ENCODE data around the gene MARCHF6. TPM values are rescaled to one million over a fixed set of nuclear protein-coding genes. Genes with fewer than 3 reads are reported as not detected.
"Not testable (repeated sequence)": the region's sequence is repeated elsewhere in the genome, so short reads cannot be mapped to it uniquely, and the experiment has no call there.

Gene MARCHF6
- polyA plus RNA-seq, 1 donor: 99.4 TPM

DNA sequence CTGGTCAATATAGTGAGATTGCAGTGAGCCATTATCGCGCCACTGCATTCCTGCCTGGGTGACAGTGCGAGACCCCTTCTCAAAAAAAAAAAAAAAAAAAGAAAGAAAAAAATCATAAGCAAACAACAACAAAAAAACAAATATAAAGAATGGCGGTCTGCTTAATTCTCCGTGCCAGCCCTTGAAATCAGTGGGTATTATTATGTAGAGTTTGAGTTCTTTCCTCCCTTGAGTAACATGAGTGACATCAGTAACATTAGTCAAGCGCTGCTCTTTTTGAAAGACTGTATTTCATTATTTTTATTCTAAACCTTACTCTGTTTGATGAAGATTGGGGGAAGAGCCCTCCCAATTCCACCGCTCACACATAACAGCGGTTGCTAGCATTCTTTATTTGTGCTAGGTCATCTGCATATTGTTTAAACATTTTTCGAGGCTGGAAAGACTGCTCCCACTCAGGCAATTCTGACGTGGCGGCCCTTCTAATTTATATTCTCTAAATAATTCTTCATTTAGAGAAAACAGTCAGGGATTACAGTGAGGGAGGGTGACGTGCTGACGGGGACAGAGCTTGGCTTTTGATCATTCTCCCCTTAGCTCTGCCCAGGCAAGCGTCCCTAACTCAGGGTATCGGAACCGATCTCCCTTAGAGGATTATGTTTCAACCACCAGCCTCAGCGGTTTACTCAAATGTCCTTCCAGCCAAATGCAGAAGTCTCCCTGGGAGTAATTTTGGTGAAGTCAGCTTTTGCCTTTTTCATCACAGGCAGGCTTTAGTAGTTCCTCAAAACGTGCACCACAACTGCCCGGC, 860 bp upstream of the MARCHF6 start:
- no peak for DNase-seq

DNA sequence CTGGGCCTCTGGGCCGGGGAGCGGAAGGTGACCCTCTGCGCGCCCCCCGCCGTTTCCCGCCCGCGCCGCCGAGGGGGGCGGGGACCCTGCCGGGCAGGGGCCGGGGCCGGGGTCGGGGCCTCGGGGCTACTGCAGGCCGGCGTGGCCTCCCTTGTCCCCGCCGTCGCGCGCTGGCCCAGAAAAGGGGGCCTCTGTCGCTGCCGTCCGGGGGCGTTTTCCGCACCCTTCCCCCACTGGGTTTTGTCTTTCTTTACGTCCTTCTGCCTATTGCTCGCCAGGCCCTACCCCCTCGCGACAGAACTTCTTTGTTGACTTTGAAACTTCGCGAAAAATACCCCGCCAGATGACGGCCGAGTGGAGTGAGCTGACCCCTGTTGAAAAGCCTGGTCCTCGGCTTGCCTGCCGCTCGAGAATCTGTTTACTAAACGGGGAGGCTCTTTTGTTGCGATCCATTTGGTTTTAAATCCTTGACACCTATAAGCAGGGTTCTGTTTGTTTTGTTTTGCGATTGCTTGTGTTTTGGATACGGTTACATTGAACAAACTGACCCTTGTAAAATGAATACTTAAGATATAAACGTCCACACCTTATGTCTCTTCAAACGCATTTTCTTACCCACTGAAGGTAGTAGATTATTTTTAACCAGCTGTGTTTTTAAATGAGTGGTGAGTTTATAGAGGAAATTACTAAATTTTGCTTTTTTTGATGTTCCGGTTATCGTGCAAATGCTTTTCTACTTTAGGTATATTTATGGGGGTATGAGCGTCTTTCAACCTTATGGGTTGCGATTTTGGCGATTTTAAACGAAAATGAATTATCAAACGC, 765 bp downstream of the MARCHF6 start:
- peak; percentile 77 for DNase-seq

DNA sequence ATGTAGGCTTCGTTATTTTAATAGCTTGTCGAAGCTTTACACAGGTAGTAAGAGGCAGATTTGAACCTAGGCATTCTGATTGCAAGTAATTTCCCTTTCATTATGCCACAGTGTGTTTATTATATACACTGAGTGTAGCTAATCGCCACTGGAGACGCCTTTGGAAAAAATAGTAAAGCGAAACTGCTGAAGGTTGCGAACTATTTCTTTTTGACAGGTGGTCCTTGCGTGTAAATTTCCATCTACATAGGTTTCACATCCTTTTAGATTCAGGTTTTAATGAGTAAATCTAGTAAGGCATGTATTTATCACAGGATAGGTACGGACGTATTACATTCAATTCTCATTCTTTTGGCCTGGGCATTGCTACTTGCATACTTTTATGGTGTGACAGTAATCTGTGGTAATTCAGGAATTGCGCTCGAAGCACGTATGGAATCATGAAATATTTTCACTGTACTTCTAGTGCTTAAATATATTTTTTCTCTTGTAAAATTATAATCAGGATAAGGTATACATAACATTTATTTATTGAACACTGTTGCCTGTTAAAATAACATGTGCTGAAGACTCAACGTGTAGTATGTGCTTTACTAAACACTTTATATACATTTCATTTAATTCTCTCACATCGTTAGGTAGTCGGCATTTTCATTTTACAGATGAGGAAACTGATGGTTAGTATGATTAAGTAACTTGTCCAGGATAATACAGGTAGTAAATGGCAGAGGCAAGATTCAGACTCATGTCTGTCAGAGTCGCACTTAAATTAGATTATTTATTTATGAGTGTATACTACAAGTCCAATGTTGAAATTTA, 1.8 kb downstream of the MARCHF6 start:
- peak; percentile 34 for DNase-seq

GRCh38 chr5:10358999-10359398, 5.5 kb downstream of the MARCHF6 start:
- no peak for DNase-seq

- DNase-seq: no peak
Observed at GRCh38 chr5:10360686-10361085, 7.2 kb downstream of the MARCHF6 start.

DNA sequence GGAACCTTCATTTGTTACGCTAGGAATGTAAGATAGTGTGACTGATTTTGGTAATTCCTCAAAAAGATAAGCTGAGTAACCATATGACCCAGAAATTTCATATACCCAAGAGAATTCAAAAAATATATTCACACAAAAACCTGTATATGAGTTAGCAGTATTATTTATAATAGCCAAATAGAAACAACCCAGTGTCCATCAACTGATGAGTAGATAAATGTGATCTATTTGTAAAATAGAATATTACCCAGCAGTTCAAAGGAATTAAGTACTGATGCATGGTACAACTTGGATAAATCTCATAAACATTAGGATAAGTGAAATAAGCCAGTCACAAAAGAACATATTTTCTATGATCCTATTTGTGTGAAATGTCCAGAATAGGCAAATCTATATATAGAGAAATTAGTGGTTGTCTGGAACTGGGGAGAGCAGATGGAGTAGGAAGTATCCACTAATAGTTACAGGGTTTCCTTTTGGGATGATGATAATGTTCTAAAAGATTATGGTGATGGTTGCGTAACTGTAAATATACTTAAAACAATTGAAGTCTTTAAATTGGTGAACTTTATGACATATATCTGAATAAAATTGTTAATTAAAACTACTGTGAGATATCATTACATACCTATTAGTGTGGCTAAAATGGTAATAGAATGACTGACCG, 10.2 kb downstream of the MARCHF6 start:
- DNase-seq: no peak

- no peak for DNase-seq
Observed at GRCh38 chr5:10364186-10364689, 10.7 kb downstream of the MARCHF6 start.

GRCh38 chr5:10365782-10366181, 12.3 kb downstream of the MARCHF6 start:
- DNase-seq: no peak

DNA sequence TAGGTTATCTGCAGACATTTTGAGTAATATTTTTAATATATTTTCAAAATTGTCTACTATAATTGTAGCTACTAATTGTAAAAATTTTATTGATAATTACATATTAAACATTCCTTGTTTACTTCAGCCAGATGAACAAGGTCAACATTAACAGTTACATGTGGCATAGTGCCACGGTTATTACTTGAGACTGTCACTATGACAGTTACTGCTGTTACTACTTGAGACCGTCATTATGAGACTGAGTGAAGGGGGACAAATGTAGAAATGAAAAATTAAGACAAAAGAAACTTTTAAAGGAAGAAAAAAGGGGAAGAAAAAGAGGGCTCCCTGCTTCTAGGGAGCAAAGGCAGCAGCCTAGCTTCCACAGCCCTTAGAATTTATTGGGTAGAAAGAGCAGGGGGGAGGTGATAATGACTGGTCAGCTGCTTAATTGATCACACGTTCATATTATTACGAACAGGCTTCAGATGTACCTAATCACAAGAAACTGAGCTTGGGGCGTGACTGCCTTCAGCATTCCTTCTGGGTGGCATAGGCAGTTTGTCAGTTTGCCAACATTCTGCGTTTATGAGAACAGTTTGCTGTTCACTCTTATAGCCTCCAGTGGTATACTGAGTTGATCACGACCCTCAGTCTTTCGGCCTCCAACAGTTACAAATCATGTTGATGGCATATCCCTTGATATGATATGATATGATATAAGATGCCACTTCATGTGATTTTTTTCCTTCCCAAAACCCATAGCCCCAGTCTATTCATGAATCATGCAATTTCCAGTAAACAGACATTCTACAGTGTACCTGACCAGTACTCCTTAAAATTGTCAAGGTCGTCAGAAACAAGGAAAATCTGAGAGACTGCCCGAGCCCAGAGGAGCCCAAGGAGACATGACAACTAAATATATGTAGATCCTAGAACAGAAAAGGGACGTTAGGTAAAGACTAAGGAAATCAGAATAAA, 13.1 kb downstream of the MARCHF6 start:
- DNase-seq: no peak

- no peak for DNase-seq
Observed at GRCh38 chr5:10367579-10367978, 14.1 kb downstream of the MARCHF6 start.

DNA sequence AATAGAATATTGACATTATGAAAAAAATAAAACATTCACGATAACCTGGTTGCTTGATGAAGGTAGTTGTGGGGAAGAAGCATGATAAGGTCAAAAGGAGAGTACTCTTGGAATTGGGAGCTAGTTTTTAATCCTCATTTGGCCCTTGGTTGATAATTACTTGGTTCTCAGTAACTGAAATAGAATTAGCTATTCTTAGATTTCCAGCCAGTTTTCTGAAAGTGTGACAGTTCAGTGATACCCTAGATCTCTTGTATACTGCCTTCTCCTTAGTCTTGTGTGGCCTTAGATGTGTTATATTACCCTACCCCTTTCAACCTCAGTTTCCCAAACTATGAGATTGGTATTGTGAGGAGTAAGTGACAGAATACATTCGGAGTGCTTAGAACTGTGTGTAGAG, 17.4 kb downstream of the MARCHF6 start:
- DNase-seq: no peak

DNA sequence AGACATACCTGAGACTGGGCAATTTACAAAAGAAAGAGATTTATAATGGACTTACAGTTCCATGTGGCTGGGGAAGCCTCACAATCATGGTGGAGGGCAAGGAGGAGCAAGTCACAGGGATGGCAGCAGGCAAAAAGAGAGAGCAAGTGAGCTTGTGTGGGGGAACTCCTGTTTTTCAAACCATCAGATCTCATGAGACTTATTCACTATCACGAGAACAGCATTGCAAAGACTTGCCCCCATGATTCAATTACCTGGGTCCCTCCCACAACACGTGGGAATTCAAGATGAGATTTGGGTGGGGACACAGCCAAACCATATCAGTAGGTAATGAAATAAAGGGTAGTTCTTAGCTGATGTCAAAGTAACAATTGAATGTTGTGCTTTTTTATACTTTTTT, 17.9 kb downstream of the MARCHF6 start:
- not testable (repeated sequence) for DNase-seq

GRCh38 chr5:10372726-10373709, 19.5 kb downstream of the MARCHF6 start:
- DNase-seq: no peak

- DNase-seq: no peak
Observed at GRCh38 chr5:10374046-10375022, 20.8 kb downstream of the MARCHF6 start.

- DNase-seq: not testable (repeated sequence)
Observed at GRCh38 chr5:10375146-10375545, 21.7 kb downstream of the MARCHF6 start.

GRCh38 chr5:10376544-10376943, 23.0 kb downstream of the MARCHF6 start:
- DNase-seq: no peak

DNA sequence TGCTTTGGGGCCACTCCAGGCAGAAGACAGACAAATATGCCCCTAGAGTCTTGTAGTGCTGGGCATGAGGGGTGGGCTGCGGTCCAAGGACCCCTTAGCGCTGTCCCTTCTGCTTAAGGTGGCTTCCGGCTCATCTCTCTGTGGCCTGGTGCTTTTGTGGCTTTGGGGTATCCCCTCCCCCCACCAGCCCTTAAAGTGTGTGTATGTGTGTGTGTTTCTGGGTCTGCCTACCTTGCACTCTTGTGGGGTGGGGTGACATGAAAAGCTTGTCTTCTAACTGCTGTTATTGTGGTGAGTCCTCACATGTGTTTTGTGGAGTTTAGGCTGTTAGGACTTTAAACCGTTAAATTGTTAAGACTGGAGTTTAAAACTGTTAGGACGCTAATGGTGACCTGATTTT, 23.6 kb downstream of the MARCHF6 start:
- no peak for DNase-seq

- DNase-seq: no peak
Observed at GRCh38 chr5:10381803-10382202, 28.3 kb downstream of the MARCHF6 start.
